Chondrocyte (in vitro differentiated cells): ENCODE results near the gene ZNF700. TPM values are rescaled to one million over a fixed set of nuclear protein-coding genes. Genes with fewer than 3 reads are reported as not detected.
A peak's percentile ranks its signal among the peaks of the same experiment; 100 is the strongest.
"Not testable (repeated sequence)": the region's sequence is repeated elsewhere in the genome, so short reads cannot be mapped to it uniquely, and the experiment has no call there.

Experiments
- DNase-seq: peaks from one replicate; pipeline ENCODE4 v3.0.0; 2021; ENCODE audit warnings: mixed read lengths, low spot score
- H3K27ac Mint-ChIP-seq: one replicate; pipeline ENCODE4 v1.8.0; 2021; ENCODE audit warnings: mild to moderate bottlenecking, moderate library complexity, mixed read lengths; ENCODE audit not compliant: unreplicated experiment
- H3K27me3 Mint-ChIP-seq: 2 replicates; pipeline ENCODE4 v1.8.0; 2021; ENCODE audit warnings: low read depth, mixed read lengths
- H3K36me3 Mint-ChIP-seq: 2 replicates; pipeline ENCODE4 v1.8.0; 2021; ENCODE audit warnings: low read depth, mixed read lengths
- H3K4me1 Mint-ChIP-seq: 2 replicates; pipeline ENCODE4 v1.8.0; 2021; ENCODE audit warnings: low read depth, mild to moderate bottlenecking, mixed read lengths
- H3K4me3 Mint-ChIP-seq: one replicate; pipeline ENCODE4 v1.8.0; 2021; ENCODE audit warnings: mild to moderate bottlenecking, moderate library complexity, mixed read lengths; ENCODE audit not compliant: unreplicated experiment
- H3K9me3 Mint-ChIP-seq: 2 replicates; pipeline ENCODE4 v1.8.0; 2021; ENCODE audit warnings: low read depth, mixed read lengths
- total RNA-seq: library from RNA; stranded (reverse); gene quantifications from 3 replicates; pipeline ENCODE4 v1.2.1, GENCODE V29; 2021
- TF ChIP-seq, protein P1 (sequence below): fragments of 200-600 bp; sonication (generic); IDR thresholded peaks from 2 replicates; pipeline ENCODE4 v1.5.0; 2021; ENCODE audit warnings: antibody characterized with exemption, mild to moderate bottlenecking, moderate library complexity

The ZNF700 gene
- total RNA-seq, 1 donor from 2014 or later = 5.5 TPM

DNA sequence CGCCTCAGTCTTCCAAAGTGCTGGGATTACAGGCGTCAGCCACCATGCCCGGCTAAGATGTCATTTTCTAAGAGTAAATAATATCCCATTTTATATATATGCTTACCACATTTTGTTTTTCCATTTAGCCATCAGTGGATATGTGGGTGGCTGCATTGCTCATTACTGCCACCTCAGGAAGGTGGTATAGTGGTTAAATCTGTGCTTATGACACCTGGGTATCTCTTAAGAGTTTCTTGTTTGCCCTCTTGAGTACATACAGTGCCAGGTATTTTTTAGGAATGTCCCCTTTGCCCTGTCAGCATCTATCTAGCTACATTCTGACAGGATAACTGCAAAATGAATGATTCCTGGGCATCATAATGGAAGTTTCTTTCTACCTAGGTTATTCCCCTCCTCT, 22.7 kb upstream of the ZNF700 start:
- TF ChIP-seq, protein P1, sequence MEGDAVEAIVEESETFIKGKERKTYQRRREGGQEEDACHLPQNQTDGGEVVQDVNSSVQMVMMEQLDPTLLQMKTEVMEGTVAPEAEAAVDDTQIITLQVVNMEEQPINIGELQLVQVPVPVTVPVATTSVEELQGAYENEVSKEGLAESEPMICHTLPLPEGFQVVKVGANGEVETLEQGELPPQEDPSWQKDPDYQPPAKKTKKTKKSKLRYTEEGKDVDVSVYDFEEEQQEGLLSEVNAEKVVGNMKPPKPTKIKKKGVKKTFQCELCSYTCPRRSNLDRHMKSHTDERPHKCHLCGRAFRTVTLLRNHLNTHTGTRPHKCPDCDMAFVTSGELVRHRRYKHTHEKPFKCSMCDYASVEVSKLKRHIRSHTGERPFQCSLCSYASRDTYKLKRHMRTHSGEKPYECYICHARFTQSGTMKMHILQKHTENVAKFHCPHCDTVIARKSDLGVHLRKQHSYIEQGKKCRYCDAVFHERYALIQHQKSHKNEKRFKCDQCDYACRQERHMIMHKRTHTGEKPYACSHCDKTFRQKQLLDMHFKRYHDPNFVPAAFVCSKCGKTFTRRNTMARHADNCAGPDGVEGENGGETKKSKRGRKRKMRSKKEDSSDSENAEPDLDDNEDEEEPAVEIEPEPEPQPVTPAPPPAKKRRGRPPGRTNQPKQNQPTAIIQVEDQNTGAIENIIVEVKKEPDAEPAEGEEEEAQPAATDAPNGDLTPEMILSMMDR = no peak
- H3K27ac Mint-ChIP-seq = no peak overlapping the region
- H3K4me3 Mint-ChIP-seq = no peak overlapping the region
- peaks cover 67% of the 10 kb centered on the region for H3K9me3 Mint-ChIP-seq
- no peak for DNase-seq
- H3K27me3 Mint-ChIP-seq = no peaks in the 10 kb centered on the region
- no peaks in the 10 kb centered on the region for H3K4me1 Mint-ChIP-seq
- H3K36me3 Mint-ChIP-seq = peaks cover 70% of the 10 kb centered on the region

DNA sequence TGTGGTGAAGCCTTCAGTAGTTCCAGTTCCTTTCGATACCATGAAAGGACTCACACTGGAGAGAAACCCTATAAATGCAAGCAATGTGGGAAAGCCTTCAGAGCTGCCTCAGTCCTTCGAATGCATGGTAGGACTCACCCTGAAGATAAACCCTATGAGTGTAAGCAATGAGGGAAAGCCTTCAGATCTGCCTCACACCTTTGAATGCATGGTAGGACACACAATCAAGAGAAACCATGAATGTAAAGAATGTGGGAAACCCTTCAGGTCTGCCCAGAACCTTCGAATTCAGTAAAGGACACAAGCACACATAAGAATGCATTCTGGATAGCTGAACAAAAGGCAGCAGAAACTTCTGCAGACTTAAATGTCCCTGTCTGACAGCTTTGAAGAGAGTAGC, 19.0 kb upstream of the ZNF700 start:
- TF ChIP-seq, protein P1 = no peak
- Mint-ChIP-seq H3K4me1 (no peaks in the 10 kb centered on the region), H3K36me3 (peaks cover 74% of the 10 kb centered on the region), H3K9me3 (peaks cover 69% of the 10 kb centered on the region), H3K27me3 (no peaks in the 10 kb centered on the region), H3K27ac (no peak overlapping the region), H3K4me3 (no peak overlapping the region)
- DNase-seq = no peak

DNA sequence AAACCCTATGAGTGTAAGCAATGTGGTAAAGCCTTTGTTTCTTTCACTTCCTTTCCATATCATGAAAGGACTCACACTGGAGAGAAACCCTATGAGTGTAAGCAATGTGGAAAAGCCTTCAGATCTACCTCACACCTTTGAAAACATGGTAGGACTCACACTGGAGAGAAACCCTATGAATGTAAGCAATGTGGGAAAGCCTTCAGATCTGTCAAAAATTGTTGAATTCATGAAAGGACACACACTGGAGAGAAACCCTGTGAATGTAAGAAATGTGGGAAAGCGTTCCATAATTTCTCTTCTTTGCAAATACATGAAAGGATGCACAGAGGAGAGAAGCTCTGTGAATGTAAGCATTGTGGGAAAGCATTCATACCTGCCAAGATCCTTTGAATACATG, 13.0 kb upstream of the ZNF700 start:
- DNase-seq, H3K4me1 Mint-ChIP-seq, H3K27ac Mint-ChIP-seq, H3K27me3 Mint-ChIP-seq, H3K4me3 Mint-ChIP-seq: not testable (repeated sequence)
- Mint-ChIP-seq H3K9me3 (peaks cover 56% of the 10 kb centered on the region), H3K36me3 (peaks cover 57% of the 10 kb centered on the region)

DNA sequence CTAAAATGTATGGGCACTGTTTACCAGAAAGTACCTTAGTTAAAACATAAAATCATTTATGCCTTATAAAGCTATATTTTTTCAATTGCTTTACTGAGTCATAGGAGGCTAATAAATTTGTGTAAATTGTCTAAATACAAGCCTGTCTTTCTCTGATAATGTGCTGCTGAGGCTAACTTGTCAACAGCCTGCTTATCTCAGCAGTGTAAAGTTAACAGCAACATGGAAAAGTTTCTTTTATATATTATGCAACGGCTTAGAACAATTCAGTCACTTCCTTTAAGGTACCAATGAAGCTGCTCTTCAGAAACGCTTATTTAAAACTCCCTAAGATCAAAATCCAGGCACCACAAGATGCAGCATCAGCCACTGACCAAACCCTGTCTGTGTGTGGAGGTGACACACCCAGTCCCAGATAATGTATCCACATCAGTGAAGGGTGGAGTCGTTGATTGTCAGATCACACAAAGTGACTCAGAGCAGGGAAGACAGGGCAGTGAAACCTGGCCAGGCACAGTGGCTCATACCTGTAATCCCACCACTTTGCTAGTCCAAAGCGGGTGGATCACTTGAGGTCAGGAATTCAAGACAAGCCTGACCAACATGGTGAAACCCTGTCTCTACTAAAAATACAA, 10.4 kb upstream of the ZNF700 start:
- H3K36me3 Mint-ChIP-seq = peaks cover 41% of the 10 kb centered on the region
- not testable (repeated sequence) for H3K27me3 Mint-ChIP-seq, H3K27ac Mint-ChIP-seq, H3K4me1 Mint-ChIP-seq, DNase-seq, H3K4me3 Mint-ChIP-seq
- peaks cover 43% of the 10 kb centered on the region for H3K9me3 Mint-ChIP-seq

DNA sequence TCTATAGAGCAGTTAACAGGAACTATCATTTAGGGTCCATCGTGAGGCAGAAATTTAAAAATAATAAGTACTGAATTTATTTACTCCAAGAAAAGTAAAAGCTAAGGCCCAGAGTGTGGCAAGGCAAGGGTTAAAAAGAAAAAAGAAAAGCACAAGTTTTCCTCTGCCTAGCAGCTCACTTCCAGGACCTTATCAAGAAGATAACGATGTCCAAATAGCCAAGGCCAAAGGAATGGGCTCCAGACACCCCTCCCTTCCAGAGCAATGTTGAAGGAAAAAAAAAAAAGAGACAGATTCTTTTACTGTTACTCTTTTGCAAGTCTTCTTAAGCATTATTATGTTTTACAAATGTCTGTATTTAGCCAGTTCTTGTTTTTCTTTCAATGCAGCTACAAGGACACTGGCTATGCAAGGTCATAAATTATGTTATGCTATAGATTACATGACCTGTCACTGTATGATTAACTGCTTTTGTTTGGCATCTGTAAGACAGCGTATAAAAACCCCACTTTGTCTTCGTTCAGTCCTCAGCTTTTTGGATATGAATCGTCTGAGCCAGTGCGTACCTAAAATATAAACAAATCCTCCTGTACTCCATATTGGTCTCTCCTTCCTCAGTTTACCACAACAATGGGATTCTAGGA, 2.9 kb upstream of the ZNF700 start:
- no peaks in the 10 kb centered on the region for H3K27me3 Mint-ChIP-seq
- no peak overlapping the region for H3K27ac Mint-ChIP-seq
- no peak for DNase-seq
- no peak overlapping the region for H3K4me3 Mint-ChIP-seq
- peaks cover 31% of the 10 kb centered on the region for H3K4me1 Mint-ChIP-seq
- TF ChIP-seq, protein P1 = no peak
- H3K36me3 Mint-ChIP-seq = peaks cover 6% of the 10 kb centered on the region
- peaks cover 12% of the 10 kb centered on the region for H3K9me3 Mint-ChIP-seq

DNA sequence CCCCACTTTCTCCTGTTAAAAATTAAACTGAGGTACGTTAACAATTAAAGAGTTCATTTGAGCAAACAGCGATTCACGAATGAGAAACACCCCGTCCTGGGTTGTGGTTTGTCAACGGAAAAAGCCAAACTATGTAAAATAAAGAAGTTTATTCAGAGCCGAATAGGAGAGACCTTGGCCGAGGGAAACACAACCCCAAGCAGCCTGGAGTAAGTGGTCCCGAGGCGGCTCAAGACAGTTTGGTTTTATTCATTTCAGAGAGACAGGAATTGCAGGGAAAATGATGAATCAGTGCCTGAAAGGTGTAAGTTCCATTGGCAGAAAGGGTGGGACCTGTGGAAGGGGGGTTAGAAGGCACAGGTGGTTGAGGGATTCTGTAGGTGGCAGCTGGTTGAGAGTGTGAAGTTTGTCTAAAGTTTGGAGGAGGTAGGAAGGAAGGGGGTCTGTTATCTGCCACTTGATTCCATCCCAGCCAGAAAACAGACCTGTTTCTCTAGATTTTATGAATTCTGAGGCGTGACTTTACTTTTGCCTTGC, 812 bp downstream of the ZNF700 start:
- Mint-ChIP-seq H3K4me1 (peaks cover 31% of the 10 kb centered on the region), H3K4me3 (peak overlapping the region; percentile 96)
- not testable (repeated sequence) for H3K9me3 Mint-ChIP-seq

More for the DNA sequence above, 812 bp downstream of the ZNF700 start:
- peak overlapping the region; percentile 89 for H3K27ac Mint-ChIP-seq
- not testable (repeated sequence) for DNase-seq, H3K27me3 Mint-ChIP-seq, H3K36me3 Mint-ChIP-seq
